Peyer's patch (tissue), 4 donors: ENCODE results near the gene IFT88. TPM values are rescaled to one million over a fixed set of nuclear protein-coding genes. Genes with fewer than 3 reads are reported as not detected.

ENCODE experiments used
- DNase-seq, 3 donors: peaks; one replicate each; pipeline ENCODE4 v3.0.0-alpha.2; 2017 to 2019
- H3K27ac ChIP-seq, 4 donors: fragments of 200-600 bp; sonication (generic); one replicate each; pipeline ENCODE4 v1.5.1; 2016 to 2019
- H3K27me3 ChIP-seq, 2 donors: fragments of 200-600 bp; sonication (generic); one replicate each; pipeline ENCODE4 v1.5.1; 2019
- H3K36me3 ChIP-seq, 3 donors: fragments of 200-600 bp; sonication (generic); one replicate each; pipeline ENCODE4 v1.5.1; 2016 to 2019
- H3K4me1 ChIP-seq, 4 donors: fragments of 200-600 bp; sonication (generic); one replicate each; pipeline ENCODE4 v1.5.1; 2016 to 2019
- H3K4me3 ChIP-seq, 4 donors: fragments of 200-600 bp; sonication (generic); 1 replicate in 3 of 4; 2 replicates in 1 of 4; pipeline ENCODE4 v1.5.1; 2016 to 2019; ENCODE audit warnings: mild to moderate bottlenecking in 1 of 4
- H3K9me3 ChIP-seq, 4 donors: fragments of 200-600 bp; sonication (generic); one replicate each; pipeline ENCODE4 v1.5.1; 2016 to 2019; ENCODE audit warnings: mild to moderate bottlenecking in 1 of 4
- POLR2A ChIP-seq, 2 donors: fragments of 450-650 bp; IDR thresholded peaks; one replicate each; pipeline ENCODE4 v1.5.1; 2017; ENCODE audit warnings: antibody characterized with exemption in 2 of 2, mild to moderate bottlenecking in 2 of 2, moderate library complexity in 2 of 2
- total RNA-seq, 4 donors: library from RNA; depleted of rRNA; stranded (reverse); fragments of >200 nt; gene quantifications; one replicate each; pipeline ENCODE4 v1.1.0, GENCODE V29; 2016
- TF ChIP-seq, protein P1 (sequence below), 6 experiments: fragments of 450-650 bp in 4 of 6; fragments of 200-600 bp in 2 of 6; sonication (generic) in 1 of 6; IDR thresholded peaks; one replicate each; pipeline ENCODE4 v1.5.1; 2017 to 2019; ENCODE audit warnings: antibody characterized with exemption in 6 of 6, mild to moderate bottlenecking in 3 of 6, moderate library complexity in 1 of 6

IFT88 gene
- total RNA-seq, 4 donors from 2014 or later: 25.6 to 30.5 (median 25.8) TPM

DNA sequence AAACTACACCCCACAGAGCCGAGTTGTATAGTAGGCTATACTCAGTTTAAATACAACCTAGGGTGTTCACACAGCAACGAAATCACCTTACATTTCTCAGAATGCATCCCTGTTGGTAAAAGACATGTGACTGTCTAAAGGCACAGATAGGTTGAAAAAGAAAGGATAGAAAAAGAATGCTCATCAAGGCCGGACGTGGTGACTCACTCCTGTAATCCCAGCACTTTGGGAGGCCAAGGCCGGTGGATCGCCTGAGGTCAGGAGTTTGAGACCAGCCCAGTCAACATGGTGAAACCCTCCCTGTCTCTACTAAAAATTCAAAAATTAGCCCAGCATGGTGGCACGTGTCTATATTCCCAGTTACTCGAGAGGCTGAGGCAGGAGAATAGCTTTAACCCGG is 132.8 kb downstream of the IFT88 start:
- TF ChIP-seq, protein P1, sequence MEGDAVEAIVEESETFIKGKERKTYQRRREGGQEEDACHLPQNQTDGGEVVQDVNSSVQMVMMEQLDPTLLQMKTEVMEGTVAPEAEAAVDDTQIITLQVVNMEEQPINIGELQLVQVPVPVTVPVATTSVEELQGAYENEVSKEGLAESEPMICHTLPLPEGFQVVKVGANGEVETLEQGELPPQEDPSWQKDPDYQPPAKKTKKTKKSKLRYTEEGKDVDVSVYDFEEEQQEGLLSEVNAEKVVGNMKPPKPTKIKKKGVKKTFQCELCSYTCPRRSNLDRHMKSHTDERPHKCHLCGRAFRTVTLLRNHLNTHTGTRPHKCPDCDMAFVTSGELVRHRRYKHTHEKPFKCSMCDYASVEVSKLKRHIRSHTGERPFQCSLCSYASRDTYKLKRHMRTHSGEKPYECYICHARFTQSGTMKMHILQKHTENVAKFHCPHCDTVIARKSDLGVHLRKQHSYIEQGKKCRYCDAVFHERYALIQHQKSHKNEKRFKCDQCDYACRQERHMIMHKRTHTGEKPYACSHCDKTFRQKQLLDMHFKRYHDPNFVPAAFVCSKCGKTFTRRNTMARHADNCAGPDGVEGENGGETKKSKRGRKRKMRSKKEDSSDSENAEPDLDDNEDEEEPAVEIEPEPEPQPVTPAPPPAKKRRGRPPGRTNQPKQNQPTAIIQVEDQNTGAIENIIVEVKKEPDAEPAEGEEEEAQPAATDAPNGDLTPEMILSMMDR (IDR thresholded peaks at IDR 0.05): no peak
- no peak for TF ChIP-seq POLR2A (IDR thresholded peaks at IDR 0.05)
- no peaks in the 10 kb centered on the region for H3K27me3 ChIP-seq
- H3K27ac ChIP-seq: no peak overlapping the region
- peaks cover 0 to 6% (median 2%) of the 10 kb centered on the region in 4 donors for H3K4me1 ChIP-seq
- no peaks in the 10 kb centered on the region for H3K36me3 ChIP-seq
- DNase-seq: no peak
- no peaks in the 10 kb centered on the region for H3K9me3 ChIP-seq
- H3K4me3 ChIP-seq: no peak overlapping the region

DNA sequence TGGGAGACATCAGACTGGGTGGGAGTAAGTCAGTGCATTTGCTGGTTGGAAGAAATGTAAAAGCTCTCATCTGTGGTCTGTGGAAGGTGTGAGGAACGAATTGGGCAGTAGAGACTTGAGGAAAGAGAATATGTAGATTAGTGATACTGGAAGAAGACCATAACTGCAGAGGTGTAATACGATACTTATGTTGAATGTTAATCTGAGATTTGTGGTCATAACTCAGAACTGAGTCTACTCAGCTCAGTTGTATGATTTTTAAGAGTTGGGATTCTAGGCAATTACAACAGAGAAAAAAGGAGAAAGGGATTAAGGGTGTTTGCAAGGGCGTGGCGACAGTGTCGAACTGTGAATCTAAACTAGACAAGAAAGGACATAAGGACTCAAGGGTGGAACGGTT is 133.3 kb downstream of the IFT88 start:
- H3K36me3 ChIP-seq: no peaks in the 10 kb centered on the region
- no peaks in the 10 kb centered on the region for H3K27me3 ChIP-seq
- peaks cover 0 to 6% (median 3%) of the 10 kb centered on the region in 4 donors for H3K4me1 ChIP-seq
- H3K9me3 ChIP-seq: no peaks in the 10 kb centered on the region
- TF ChIP-seq, protein P1 (IDR thresholded peaks at IDR 0.05): no peak
- no peak for TF ChIP-seq POLR2A (IDR thresholded peaks at IDR 0.05)
- no peak for DNase-seq
- no peak overlapping the region for H3K4me3 ChIP-seq
- H3K27ac ChIP-seq: no peak overlapping the region

DNA sequence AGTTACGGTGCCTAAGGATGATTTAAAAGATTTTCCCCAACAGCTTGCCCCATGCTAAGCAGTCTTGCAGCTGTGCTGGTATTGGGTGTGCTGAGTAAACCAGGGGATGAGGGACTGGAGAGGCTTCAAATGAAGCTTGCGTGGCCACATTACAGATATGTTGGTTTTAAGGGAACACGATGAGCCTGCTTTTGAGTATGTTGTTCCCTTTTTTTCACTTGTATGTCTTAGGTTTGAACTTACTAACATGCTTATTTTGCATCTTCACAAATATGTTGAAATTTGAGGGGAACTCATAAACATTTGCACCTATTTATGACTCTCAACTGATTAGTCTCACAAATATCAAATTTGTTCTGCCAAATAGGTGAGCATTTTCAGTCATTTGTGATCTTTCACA is 134.5 kb downstream of the IFT88 start:
- Histone ChIP-seq H3K27ac (no peak overlapping the region), H3K27me3 (no peaks in the 10 kb centered on the region), H3K4me1 (peaks cover 0 to 6% (median 3%) of the 10 kb centered on the region in 4 donors), H3K36me3 (no peaks in the 10 kb centered on the region), H3K4me3 (no peak overlapping the region), H3K9me3 (no peaks in the 10 kb centered on the region)
- DNase-seq: no peak
- no peak for TF ChIP-seq POLR2A (IDR thresholded peaks at IDR 0.05)
- TF ChIP-seq, protein P1 (IDR thresholded peaks at IDR 0.05): no peak

DNA sequence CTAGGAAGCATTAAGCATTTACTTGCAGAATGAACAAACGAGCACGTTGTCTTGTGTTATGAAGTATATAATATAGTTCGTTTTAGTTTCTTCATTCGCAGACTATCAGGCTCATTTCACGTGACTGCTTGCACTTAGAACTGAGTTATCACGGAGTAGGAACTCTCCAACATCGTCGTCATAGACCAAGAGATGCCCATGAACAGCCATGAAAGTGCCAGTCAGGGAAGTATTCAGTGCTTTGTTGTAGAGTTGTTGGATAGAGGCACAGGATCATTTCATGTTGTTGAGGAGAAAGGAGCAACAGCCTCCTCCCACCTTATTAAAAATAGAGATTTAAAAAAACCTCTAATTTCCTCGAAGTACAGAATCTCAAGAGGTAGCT is 135.6 kb downstream of the IFT88 start:
- Histone ChIP-seq H3K27ac (no peak overlapping the region), H3K4me1 (peaks cover 0 to 6% (median 3%) of the 10 kb centered on the region in 4 donors), H3K27me3 (no peaks in the 10 kb centered on the region), H3K9me3 (no peaks in the 10 kb centered on the region), H3K4me3 (peak overlapping the region in 3 of 4 donors; percentile 67 to 88 (median 87)), H3K36me3 (no peaks in the 10 kb centered on the region)
- no peak for DNase-seq
- TF ChIP-seq, protein P1 (IDR thresholded peaks at IDR 0.05): no peak
- TF ChIP-seq POLR2A (IDR thresholded peaks at IDR 0.05): peak in 1 of 2 donors; percentile 52

DNA sequence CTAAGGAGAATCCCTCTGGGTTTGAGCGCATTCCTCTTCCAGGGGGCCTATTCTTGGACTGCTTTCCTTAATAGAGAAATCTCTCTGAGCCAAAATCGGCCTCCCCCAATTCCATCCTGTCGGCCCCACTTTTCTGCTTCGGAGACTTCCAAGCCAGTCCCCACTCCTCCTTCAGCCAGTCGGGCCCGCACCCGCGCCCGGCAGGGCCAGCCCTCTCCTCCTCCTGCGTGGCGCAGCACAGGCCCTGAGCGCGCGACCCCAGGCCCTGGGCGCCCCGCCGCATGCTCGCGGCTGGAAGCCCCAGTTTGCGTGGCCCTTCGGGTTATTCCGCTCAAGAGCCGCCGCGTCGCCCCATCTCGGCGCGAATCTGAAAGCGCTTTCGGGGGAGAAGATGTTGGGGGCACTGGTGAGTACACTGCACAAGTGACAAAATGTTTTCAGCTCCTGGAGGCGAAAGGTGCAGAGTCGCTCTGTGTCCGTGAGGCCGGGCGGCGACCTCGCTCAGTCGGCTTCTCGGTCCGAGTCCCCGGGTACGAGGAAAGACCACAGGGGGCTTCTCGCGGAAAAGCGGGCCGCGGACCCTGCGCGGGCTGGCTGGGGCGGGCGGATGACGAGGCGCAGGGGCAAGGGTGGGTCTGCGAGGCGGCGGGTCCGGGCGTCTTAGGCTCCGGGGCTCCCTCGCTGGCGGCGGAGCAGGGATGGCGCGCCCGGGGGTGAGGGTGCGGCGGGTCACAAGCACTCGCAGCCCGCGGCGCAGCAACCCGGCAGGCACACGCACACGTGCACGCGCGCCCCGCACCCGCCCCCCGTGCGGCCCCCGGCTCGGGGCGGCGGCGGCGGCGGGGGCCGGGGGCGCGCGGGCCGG is 136.2 kb downstream of the IFT88 start, which contains the start of gene IL17D:
TSS of gene IL17D (plus strand) at position 785 of the 865 bp plus-strand sequence. CDS start 303 bp downstream, outside the sequence.
- H3K4me3 ChIP-seq: peak within 1 kb of the TSS; percentile 49 to 88 (median 77)
- H3K9me3 ChIP-seq: no peaks in the 10 kb centered on the region
- H3K36me3 ChIP-seq: no peaks in the 10 kb centered on the region
- peak within 1 kb of the TSS in 3 of 4 donors; percentile 47 to 77 (median 58) for H3K27ac ChIP-seq
- DNase-seq: peak in 1 of 3 donors; percentile 64
- H3K4me1 ChIP-seq: peaks cover 0 to 6% (median 3%) of the 10 kb centered on the region in 4 donors
- no peaks in the 10 kb centered on the region for H3K27me3 ChIP-seq
- TF ChIP-seq, protein P1 (IDR thresholded peaks at IDR 0.05): no peak
- no peak for TF ChIP-seq POLR2A (IDR thresholded peaks at IDR 0.05)
